Retinal pigment epithelial cell (primary cell): Measurements from ENCODE around the gene COPZ1.

ENCODE experiments used
- DNase-seq: peaks from one replicate; pipeline ENCODE4 v3.0.0-alpha.2; 2010; ENCODE audit warnings: low read depth
- H3K4me3 ChIP-seq: 2 replicates; pipeline ENCODE4 v1.5.1; 2011; ENCODE audit warnings: mild to moderate bottlenecking, low read length, control low read depth, moderate library complexity
- CTCF ChIP-seq: conservative IDR thresholded peaks from 2 replicates; pipeline ENCODE4 v1.5.1; 2011; ENCODE audit warnings: low read depth, low read length, control low read depth, inconsistent platforms

Gene COPZ1

DNA sequence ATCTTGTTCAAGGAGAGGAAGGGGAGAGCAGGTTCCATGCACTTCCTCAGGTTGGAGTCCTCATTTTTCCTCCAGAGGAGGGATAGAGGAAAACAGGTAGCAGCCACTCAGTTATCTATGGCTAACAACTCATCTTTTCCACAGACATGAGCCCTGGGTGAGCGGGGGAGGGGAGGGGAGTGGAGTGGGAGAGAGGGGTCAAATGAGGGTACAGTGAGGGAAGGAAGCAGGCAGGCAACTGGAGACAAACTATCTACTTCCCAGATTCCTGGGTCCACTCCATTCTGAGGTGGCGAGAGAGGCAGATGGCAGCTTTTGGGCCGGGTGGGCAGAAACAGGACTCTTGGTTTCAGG, 62.2 kb downstream of the COPZ1 start:
- no peak for DNase-seq
- TF ChIP-seq CTCF: no peak
- H3K4me3 ChIP-seq: no peak overlapping the region

GRCh38 chr12:54388237-54389133, 63.6 kb downstream of the COPZ1 start:
- no peak for DNase-seq
- no peak overlapping the region for H3K4me3 ChIP-seq
- TF ChIP-seq CTCF: no peak

DNA sequence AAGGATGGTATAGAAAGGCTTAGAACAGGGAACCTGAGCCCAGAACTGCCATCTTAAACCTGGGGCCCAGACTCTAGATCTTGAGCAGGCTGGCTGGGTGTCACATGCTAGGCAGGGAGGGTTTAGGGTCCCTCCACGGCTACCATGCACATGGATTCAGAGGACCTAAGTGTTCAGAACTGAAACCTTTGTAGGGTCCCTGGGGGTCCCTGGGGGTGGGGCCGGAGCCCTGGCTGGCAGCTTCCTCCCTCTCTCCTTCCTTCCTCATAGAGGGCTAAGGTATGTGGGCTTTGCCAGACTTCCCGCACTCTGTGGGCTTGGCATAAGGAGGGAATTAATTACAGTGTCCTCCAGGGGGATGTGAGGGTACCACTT, 64.2 kb downstream of the COPZ1 start:
- no peak for DNase-seq
- no peak for TF ChIP-seq CTCF
- H3K4me3 ChIP-seq: no peak overlapping the region

DNA sequence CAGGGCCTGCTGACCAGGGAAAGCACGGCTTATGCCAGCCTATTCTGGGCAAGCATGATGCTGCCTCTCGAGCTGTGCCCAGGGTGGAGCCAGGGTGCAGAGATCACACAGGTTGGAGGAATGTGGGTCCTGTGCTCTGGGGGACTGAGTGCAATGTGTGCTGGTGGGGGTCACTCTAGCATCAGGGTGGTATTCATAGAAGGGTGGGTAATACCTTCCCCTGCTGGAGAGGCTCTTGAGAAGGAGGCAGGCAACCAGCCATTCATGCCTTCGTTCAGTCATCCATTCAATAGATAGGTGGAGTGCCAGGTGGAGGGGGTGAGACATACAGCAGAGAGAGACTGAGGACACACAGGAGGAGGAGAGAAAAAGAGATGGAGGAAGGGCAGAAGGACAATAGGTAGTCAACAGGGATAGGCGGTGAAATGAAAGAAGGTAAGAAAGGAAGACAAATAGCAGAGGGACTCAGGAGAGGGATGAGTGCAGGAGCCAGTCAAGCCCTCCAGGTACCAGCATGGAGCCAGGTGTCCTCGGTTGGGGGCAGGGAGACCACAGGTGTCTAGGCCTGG, 64.8 kb downstream of the COPZ1 start:
- no peak for DNase-seq
- no peak overlapping the region for H3K4me3 ChIP-seq
- no peak for TF ChIP-seq CTCF

DNA sequence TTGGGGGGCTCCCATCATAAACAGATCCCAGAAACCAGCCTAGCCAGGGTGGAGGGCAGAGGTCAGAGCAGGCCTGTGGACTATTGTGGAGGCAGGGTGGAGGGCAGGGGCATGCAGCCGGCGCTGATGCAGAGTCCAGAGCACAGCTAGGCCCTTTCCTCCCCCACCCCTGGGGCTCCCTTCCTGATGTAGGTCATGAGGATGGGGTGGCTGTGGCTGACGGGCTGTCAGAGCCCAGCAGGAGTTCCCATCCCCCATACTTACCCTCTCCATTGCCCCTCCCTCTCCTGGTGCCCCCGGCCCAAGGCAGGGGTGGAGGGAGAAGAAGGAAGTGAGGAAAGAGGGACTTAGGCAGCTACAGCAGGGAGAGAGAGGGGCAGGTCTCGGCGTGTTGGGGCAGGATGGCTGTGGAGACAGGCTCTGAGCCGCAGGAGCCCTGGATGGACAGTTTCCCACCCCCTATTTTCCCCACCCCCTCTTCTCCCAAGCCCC, 65.3 kb downstream of the COPZ1 start:
- DNase-seq: no peak
- no peak for TF ChIP-seq CTCF
- peak overlapping the region; percentile 0 for H3K4me3 ChIP-seq

DNA sequence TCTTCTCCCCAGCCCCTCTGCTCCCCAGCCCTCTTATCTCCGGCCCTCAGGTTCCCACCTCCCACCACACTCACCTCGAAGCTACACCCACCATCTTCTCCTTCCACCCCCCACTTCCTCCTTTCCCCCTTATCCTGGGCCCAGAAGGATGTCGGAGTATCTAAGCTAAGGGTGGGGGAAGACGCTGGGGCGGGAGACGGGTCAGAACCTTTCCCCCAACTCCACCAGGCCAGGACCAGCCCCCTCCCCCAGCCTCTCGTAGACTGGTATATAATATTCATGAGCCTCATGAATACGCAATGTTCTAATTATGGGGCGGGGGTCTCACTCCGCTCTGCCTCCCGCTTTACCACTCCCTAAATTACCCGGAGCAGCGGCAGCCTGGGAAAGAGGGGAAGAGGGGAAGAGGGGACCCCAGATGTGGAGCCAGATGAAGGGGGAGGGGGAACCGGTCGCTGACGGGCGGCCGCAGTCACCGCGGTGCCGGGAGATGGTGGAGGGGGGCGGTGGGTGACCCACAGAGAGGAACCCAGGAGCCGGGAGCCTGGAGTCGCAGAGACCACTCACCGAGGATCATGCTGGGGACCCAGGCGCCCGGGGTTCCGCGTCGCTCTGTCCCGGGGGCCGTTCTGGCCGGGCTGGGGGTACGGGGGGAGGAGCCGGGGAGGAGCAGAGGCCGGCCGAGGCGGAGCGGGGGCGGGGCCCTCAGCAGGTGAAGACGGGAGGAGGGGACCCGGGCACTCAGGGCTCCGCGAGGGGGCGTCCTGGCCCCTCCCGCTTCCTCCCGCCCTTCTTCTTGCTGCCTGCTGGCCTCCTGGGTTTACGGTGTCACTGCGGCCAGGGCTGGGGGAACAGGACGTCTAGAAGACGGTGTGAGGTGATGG, 66.0 kb downstream of the COPZ1 start:
- peak overlapping the region; percentile 72 for H3K4me3 ChIP-seq
- no peak for DNase-seq
- peak; percentile 43 for TF ChIP-seq CTCF
